Endothelial cell of umbilical vein (primary cell): ENCODE measurements around the gene KRTAP4-9.

Source experiments
- CTCF ChIP-seq, 2 donors: IDR thresholded peaks; 1 replicate in 1 of 2; 2 replicates in 1 of 2; pipeline ENCODE4 v1.5.1; 2011; ENCODE audit warnings: low read length in 2 of 2, mild to moderate bottlenecking in 2 of 2, moderate library complexity in 2 of 2, control low read depth in 1 of 2, inconsistent platforms in 1 of 2, low read depth in 1 of 2; ENCODE audit not compliant: insufficient read depth in 1 of 2; ENCODE audit errors: extremely low read depth in 1 of 2
- EZH2 ChIP-seq: IDR thresholded peaks from 2 replicates; pipeline ENCODE4 v1.6.1; 2012; ENCODE audit warnings: borderline replicate concordance, low read depth, mild to moderate bottlenecking, moderate library complexity, low read length, inconsistent platforms; ENCODE audit not compliant: severe bottlenecking
- MYC ChIP-seq: IDR thresholded peaks from one replicate; pipeline ENCODE4 v1.6.1; 2011; ENCODE audit warnings: mild to moderate bottlenecking, low read depth, low read length

DNA sequence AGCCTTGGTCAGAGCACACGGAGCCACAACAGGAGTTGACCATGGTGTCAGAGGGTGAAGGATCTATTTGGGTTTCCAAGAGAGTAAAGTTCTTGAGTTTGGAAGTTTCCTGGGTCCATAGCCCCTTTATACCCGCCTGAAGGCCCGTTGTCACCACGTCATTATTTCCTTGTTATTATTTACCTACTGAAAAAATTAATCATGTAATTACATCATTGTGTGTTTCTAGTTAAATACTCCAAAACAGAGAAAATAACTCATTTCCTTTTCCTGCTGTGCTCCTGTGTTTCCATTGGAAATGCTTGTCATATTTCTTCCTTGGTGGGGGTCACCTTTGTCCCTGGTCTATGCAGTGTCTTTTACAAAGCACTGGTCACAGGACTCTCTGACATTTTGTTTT is 7.1 kb upstream of the KRTAP4-9 start, which contains the start of gene KRTAP4-8:
- TF ChIP-seq CTCF (IDR thresholded peaks at IDR 0.05; ENCODE audit: extremely low read depth in 1 of 2, insufficient read depth in 1 of 2, low read depth in 1 of 2, low read length in 2 of 2) = no peak
- no peak for TF ChIP-seq MYC
- no peak for TF ChIP-seq EZH2
